Measurements from ENCODE around the gene ASCL4. TPM values are rescaled to one million over a fixed set of nuclear protein-coding genes. Genes with fewer than 3 reads are reported as not detected.

Gene ASCL4
- total RNA-seq, 4 donors from 2014 or later: not detected

DNA sequence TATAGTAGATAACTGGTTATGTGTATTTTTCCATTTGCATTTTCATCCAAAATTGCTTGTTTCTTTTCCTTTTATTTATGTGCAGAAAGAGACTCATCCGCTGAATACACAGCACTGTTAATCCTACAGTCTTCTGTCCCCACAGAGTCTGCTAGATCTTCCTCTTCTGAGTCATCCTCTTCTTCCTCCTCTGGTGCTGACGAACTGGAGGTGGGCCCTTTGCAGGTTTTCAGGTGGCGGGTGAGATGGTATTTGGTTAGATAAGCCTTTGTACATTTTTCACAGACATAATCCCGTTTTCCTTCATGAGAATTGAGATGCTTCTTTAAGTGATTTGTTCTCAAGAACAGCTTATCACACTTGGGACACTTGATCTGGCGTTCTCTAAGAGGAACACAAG lies 40.4 kb upstream of the ASCL4 start:
- WGBS, 2 donors (ENCODE audit: low coverage in 1 of 2): 78 to 84% methylated on average over 3 to 5 of the region's 5 CpGs
- no peak for ATAC-seq
- no peak overlapping the region for H3K27ac ChIP-seq
- no peaks in the 10 kb centered on the region for H3K27me3 ChIP-seq
- no peaks in the 10 kb centered on the region for H3K9me3 ChIP-seq
- no peak overlapping the region for H3K4me3 ChIP-seq
- TF ChIP-seq POLR2AphosphoS5 (IDR thresholded peaks at IDR 0.05) (no peak), POLR2A (IDR thresholded peaks at IDR 0.05) (no peak), EP300 (IDR thresholded peaks at IDR 0.05) (no peak)
- TF ChIP-seq, protein P1, sequence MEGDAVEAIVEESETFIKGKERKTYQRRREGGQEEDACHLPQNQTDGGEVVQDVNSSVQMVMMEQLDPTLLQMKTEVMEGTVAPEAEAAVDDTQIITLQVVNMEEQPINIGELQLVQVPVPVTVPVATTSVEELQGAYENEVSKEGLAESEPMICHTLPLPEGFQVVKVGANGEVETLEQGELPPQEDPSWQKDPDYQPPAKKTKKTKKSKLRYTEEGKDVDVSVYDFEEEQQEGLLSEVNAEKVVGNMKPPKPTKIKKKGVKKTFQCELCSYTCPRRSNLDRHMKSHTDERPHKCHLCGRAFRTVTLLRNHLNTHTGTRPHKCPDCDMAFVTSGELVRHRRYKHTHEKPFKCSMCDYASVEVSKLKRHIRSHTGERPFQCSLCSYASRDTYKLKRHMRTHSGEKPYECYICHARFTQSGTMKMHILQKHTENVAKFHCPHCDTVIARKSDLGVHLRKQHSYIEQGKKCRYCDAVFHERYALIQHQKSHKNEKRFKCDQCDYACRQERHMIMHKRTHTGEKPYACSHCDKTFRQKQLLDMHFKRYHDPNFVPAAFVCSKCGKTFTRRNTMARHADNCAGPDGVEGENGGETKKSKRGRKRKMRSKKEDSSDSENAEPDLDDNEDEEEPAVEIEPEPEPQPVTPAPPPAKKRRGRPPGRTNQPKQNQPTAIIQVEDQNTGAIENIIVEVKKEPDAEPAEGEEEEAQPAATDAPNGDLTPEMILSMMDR (IDR thresholded peaks at IDR 0.05): no peak
- no peaks in the 10 kb centered on the region for H3K4me1 ChIP-seq
- H3K36me3 ChIP-seq: peaks cover 5 to 73% of the 10 kb centered on the region in 2 donors

DNA sequence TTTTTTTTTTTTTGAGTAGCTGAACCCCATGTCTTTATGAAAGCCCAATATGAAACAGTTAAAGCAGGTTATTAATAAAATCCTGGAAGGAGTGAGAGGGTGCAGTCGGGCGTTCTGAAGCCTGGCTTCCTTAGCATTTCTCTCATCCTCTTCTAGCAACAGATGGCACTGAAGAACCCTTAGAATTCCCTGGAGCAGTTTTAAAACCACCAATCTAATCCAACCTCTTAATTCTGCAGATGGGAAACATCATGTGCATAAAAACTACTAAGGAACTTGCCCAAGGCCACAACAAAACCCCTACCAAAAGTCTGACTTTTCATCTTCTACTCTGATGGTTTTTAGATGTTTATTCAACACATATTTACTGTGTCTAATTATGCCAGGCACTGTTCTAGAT lies 38.7 kb upstream of the ASCL4 start:
- ATAC-seq: no peak
- Histone ChIP-seq H3K4me1 (no peaks in the 10 kb centered on the region), H3K27ac (no peak overlapping the region), H3K36me3 (peaks cover 7 to 90% of the 10 kb centered on the region in 2 donors), H3K9me3 (no peaks in the 10 kb centered on the region), H3K27me3 (no peaks in the 10 kb centered on the region), H3K4me3 (no peak overlapping the region)
- TF ChIP-seq POLR2AphosphoS5 (IDR thresholded peaks at IDR 0.05) (no peak), POLR2A (IDR thresholded peaks at IDR 0.05) (no peak), EP300 (IDR thresholded peaks at IDR 0.05) (no peak)
- TF ChIP-seq, protein P1 (IDR thresholded peaks at IDR 0.05): no peak
- 88 to 100% methylated on average over 2 of the region's 2 CpGs for WGBS, 2 donors (ENCODE audit: low coverage in 1 of 2)

GRCh38 chr12:107736914-107737313 lies 37.6 kb upstream of the ASCL4 start:
- TF ChIP-seq POLR2A (IDR thresholded peaks at IDR 0.05) (no peak), POLR2AphosphoS5 (IDR thresholded peaks at IDR 0.05) (no peak), EP300 (IDR thresholded peaks at IDR 0.05) (no peak)
- TF ChIP-seq, protein P1 (IDR thresholded peaks at IDR 0.05): no peak
- Histone ChIP-seq H3K27me3 (no peaks in the 10 kb centered on the region), H3K36me3 (peaks cover 11 to 100% of the 10 kb centered on the region in 2 donors), H3K4me1 (no peaks in the 10 kb centered on the region), H3K27ac (no peak overlapping the region), H3K4me3 (no peak overlapping the region), H3K9me3 (no peaks in the 10 kb centered on the region)
- no peak for ATAC-seq
- WGBS, 2 donors (ENCODE audit: low coverage in 1 of 2): 79 to 85% methylated on average over 4 of the region's 4 CpGs

DNA sequence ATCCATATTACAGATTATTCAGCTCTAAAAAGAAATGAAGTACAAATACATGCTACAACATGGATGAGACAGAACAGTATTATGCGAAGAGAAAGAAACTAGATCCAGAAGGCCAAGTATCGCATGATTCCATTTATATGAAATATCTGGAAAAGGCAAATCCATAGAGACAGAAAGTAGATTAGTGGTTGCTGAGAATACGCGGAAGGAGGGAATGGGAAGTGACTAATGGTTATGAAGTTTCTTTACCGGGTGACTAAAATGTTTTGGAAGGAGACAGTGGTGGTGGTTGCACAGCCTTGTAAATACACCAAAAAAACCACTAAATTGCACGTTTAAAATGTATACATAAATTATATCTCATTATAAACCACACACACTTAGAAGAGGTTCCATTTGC lies 26.0 kb upstream of the ASCL4 start:
- WGBS, 2 donors (ENCODE audit: low coverage in 1 of 2): 59 to 75% methylated on average over 6 of the region's 6 CpGs
- H3K9me3 ChIP-seq: no peaks in the 10 kb centered on the region
- no peaks in the 10 kb centered on the region for H3K27me3 ChIP-seq
- TF ChIP-seq, protein P1 (IDR thresholded peaks at IDR 0.05): no peak
- TF ChIP-seq EP300 (IDR thresholded peaks at IDR 0.05): no peak
- TF ChIP-seq POLR2A (IDR thresholded peaks at IDR 0.05): no peak
- no peak for TF ChIP-seq POLR2AphosphoS5 (IDR thresholded peaks at IDR 0.05)
- H3K4me1 ChIP-seq: peaks cover 0 to 22% (median 0%) of the 10 kb centered on the region in 3 donors
- no peak for ATAC-seq
- H3K36me3 ChIP-seq: peaks cover 0 to 96% of the 10 kb centered on the region in 2 donors
- no peak overlapping the region for H3K27ac ChIP-seq
- no peak overlapping the region for H3K4me3 ChIP-seq

GRCh38 chr12:107749083-107749482 lies 25.4 kb upstream of the ASCL4 start:
- 78 to 100% methylated on average over 1 of the region's 1 CpG for WGBS, 2 donors (ENCODE audit: low coverage in 1 of 2)
- H3K9me3 ChIP-seq: no peaks in the 10 kb centered on the region
- no peak overlapping the region for H3K4me3 ChIP-seq
- TF ChIP-seq POLR2A (IDR thresholded peaks at IDR 0.05): no peak
- no peak for TF ChIP-seq POLR2AphosphoS5 (IDR thresholded peaks at IDR 0.05)
- TF ChIP-seq EP300 (IDR thresholded peaks at IDR 0.05): no peak
- TF ChIP-seq, protein P1 (IDR thresholded peaks at IDR 0.05): no peak
- H3K4me1 ChIP-seq: peaks cover 0 to 22% (median 0%) of the 10 kb centered on the region in 3 donors
- no peaks in the 10 kb centered on the region for H3K27me3 ChIP-seq
- H3K36me3 ChIP-seq: peaks cover 0 to 96% of the 10 kb centered on the region in 2 donors
- H3K27ac ChIP-seq: no peak overlapping the region
- ATAC-seq: no peak
